Urinary bladder (tissue), 4 donors: Measurements from ENCODE around the gene ANKH. TPM values are rescaled to one million over a fixed set of nuclear protein-coding genes. Genes with fewer than 3 reads are reported as not detected.
"Not testable (repeated sequence)": the region's sequence is repeated elsewhere in the genome, so short reads cannot be mapped to it uniquely, and the experiment has no call there.

ENCODE experiments used
- DNase-seq: peaks from one replicate; pipeline ENCODE4 v3.0.0-alpha.2; 2015; ENCODE audit errors: extremely low spot score
- H3K27ac ChIP-seq: one replicate; pipeline ENCODE4 v1.5.1; 2013; ENCODE audit warnings: low read depth, mild to moderate bottlenecking, moderate library complexity
- H3K36me3 ChIP-seq: one replicate; pipeline ENCODE4 v1.6.1; 2013; ENCODE audit warnings: mild to moderate bottlenecking, moderate library complexity; ENCODE audit not compliant: insufficient read depth
- H3K4me1 ChIP-seq: one replicate; pipeline ENCODE4 v1.6.1; 2013; ENCODE audit warnings: mild to moderate bottlenecking, moderate library complexity; ENCODE audit not compliant: insufficient read depth
- H3K4me3 ChIP-seq: one replicate; pipeline ENCODE4 v1.5.1; 2013; ENCODE audit warnings: low read depth, low read length
- WGBS: extraction: QIAGEN DNeasy Blood & Tissue Kit; methylation state at CpG from one replicate; pipeline ENCODE4 v1.1.7; 2013; 5-methylcytosine and 5-hydroxymethylcytosine counted together
- polyA plus RNA-seq: library from polyadenylated mRNA; stranded (reverse); fragments of 200-250 nt; gene quantifications from one replicate; pipeline ENCODE4 v1.2.3, GENCODE V29; 2013
- total RNA-seq: library from RNA; depleted of rRNA; stranded (reverse); fragments of >200 nt; gene quantifications from one replicate; pipeline ENCODE4 v1.2.3, GENCODE V29; 2014
- donor health status: healthy with polysubstance abuse.
- donor health status: healthy.

Gene ANKH
- total and polyA plus RNA-seq, 2 donors, result 18.1 to 23.0 TPM

- peaks cover 2% of the 10 kb centered on the region for H3K36me3 ChIP-seq
- DNase-seq, result no peak
- 85% methylated on average over 14 of the region's 14 CpGs for WGBS
- H3K27ac ChIP-seq, result no peak overlapping the region
- no peak overlapping the region for H3K4me3 ChIP-seq
- peaks cover 2% of the 10 kb centered on the region for H3K4me1 ChIP-seq
These were observed 52.4 kb downstream of the ANKH start for GRCh38 chr5:14818931-14819790.

- H3K36me3 ChIP-seq, H3K27ac ChIP-seq, DNase-seq, H3K4me3 ChIP-seq, H3K4me1 ChIP-seq: not testable (repeated sequence)
- WGBS, result 97% methylated on average over 2 of the region's 2 CpGs
These were observed 53.8 kb downstream of the ANKH start for GRCh38 chr5:14817762-14818136.

GRCh38 chr5:14816999-14817761, 54.4 kb downstream of the ANKH start:
- 88% methylated on average over 6 of the region's 6 CpGs for WGBS
- DNase-seq, result no peak
- Histone ChIP-seq H3K36me3 (peaks cover 2% of the 10 kb centered on the region), H3K27ac (no peak overlapping the region), H3K4me1 (peaks cover 2% of the 10 kb centered on the region), H3K4me3 (no peak overlapping the region)

- peaks cover 2% of the 10 kb centered on the region for H3K4me1 ChIP-seq
- H3K36me3 ChIP-seq, result peaks cover 2% of the 10 kb centered on the region
- no peak overlapping the region for H3K27ac ChIP-seq
- no peak overlapping the region for H3K4me3 ChIP-seq
- DNase-seq, result no peak
- 83% methylated on average over 11 of the region's 11 CpGs for WGBS
These were observed 55.1 kb downstream of the ANKH start for GRCh38 chr5:14816374-14816998.

- H3K4me1 ChIP-seq, result no peaks in the 10 kb centered on the region
- no peak for DNase-seq
- H3K4me3 ChIP-seq, result no peak overlapping the region
- H3K36me3 ChIP-seq, result no peaks in the 10 kb centered on the region
- WGBS, result 87% methylated on average over 3 of the region's 3 CpGs
- H3K27ac ChIP-seq, result no peak overlapping the region
These were observed 57.8 kb downstream of the ANKH start for GRCh38 chr5:14813747-14814146.

GRCh38 chr5:14812166-14812565, 59.4 kb downstream of the ANKH start:
- Histone ChIP-seq H3K4me3 (no peak overlapping the region), H3K36me3 (no peaks in the 10 kb centered on the region), H3K4me1 (no peaks in the 10 kb centered on the region), H3K27ac (no peak overlapping the region)
- no peak for DNase-seq
- 92% methylated on average over 5 of the region's 5 CpGs for WGBS

GRCh38 chr5:14810928-14811572, 60.5 kb downstream of the ANKH start:
- H3K4me1 ChIP-seq, result no peaks in the 10 kb centered on the region
- H3K36me3 ChIP-seq, result no peaks in the 10 kb centered on the region
- no peak overlapping the region for H3K27ac ChIP-seq
- no peak overlapping the region for H3K4me3 ChIP-seq
- no peak for DNase-seq
- 85% methylated on average over 12 of the region's 12 CpGs for WGBS

- Histone ChIP-seq H3K4me3 (no peak overlapping the region), H3K36me3 (no peaks in the 10 kb centered on the region), H3K27ac (no peak overlapping the region), H3K4me1 (no peaks in the 10 kb centered on the region)
- DNase-seq, result no peak
- 95% methylated on average over 6 of the region's 6 CpGs for WGBS
These were observed 61.3 kb downstream of the ANKH start for GRCh38 chr5:14810282-14810681.

- no peaks in the 10 kb centered on the region for H3K4me1 ChIP-seq
- no peak for DNase-seq
- WGBS, result 69% methylated on average over 11 of the region's 11 CpGs
- H3K36me3 ChIP-seq, result no peaks in the 10 kb centered on the region
- no peak overlapping the region for H3K4me3 ChIP-seq
- H3K27ac ChIP-seq, result no peak overlapping the region
These were observed 62.0 kb downstream of the ANKH start for GRCh38 chr5:14809369-14810155.

- H3K4me3 ChIP-seq, result no peak overlapping the region
These were observed 64.1 kb downstream of the ANKH start for GRCh38 chr5:14807471-14807870.

GRCh38 chr5:14806456-14806855, 65.1 kb downstream of the ANKH start:
- H3K4me3 ChIP-seq, result no peak overlapping the region
- H3K4me1 ChIP-seq, result no peaks in the 10 kb centered on the region
- H3K36me3 ChIP-seq, result no peaks in the 10 kb centered on the region
- WGBS, result 56% methylated on average over 7 of the region's 7 CpGs
- H3K27ac ChIP-seq, result no peak overlapping the region
- no peak for DNase-seq

More at GRCh38 chr5:14807471-14807870, 64.1 kb downstream of the ANKH start:
- DNase-seq, result no peak
- WGBS, result 82% methylated on average over 3 of the region's 3 CpGs
- Histone ChIP-seq H3K36me3 (no peaks in the 10 kb centered on the region), H3K27ac (no peak overlapping the region), H3K4me1 (no peaks in the 10 kb centered on the region)

GRCh38 chr5:14802541-14802940, 69.0 kb downstream of the ANKH start:
- no peak overlapping the region for H3K27ac ChIP-seq
- no peak overlapping the region for H3K4me3 ChIP-seq
- no peaks in the 10 kb centered on the region for H3K36me3 ChIP-seq
- no peaks in the 10 kb centered on the region for H3K4me1 ChIP-seq
- WGBS, result 94% methylated on average over 3 of the region's 3 CpGs
- DNase-seq, result no peak

- no peak overlapping the region for H3K27ac ChIP-seq
- H3K4me1 ChIP-seq, result no peaks in the 10 kb centered on the region
- no peak for DNase-seq
- WGBS, result 81% methylated on average over 3 of the region's 3 CpGs
- H3K36me3 ChIP-seq, result no peaks in the 10 kb centered on the region
- H3K4me3 ChIP-seq, result no peak overlapping the region
These were observed 69.8 kb downstream of the ANKH start for GRCh38 chr5:14801792-14802191.
